K562 (cell line): ENCODE data around the gene PRPF18. TPM values are rescaled to one million over a fixed set of nuclear protein-coding genes. Genes with fewer than 3 reads are reported as not detected.

Experiments
- CHD7 ChIP-seq: fragments of 200-600 bp; sonication (generic); IDR thresholded peaks from one replicate; pipeline ENCODE4 v1.6.1; 2012; ENCODE audit warnings: mild to moderate bottlenecking, low read depth, low read length, inconsistent platforms
- MAFF ChIP-seq: IDR thresholded peaks from 2 replicates; pipeline ENCODE4 v1.6.1; 2012; ENCODE audit warnings: low read length, improper control_type of control experiment
- MAFG ChIP-seq: fragments of 450-650 bp; conservative IDR thresholded peaks from 2 replicates; pipeline ENCODE4 v1.6.1; 2016; ENCODE audit warnings: missing genetic modification characterization, missing compliant biosample characterization
- MAFK ChIP-seq: IDR thresholded peaks from 2 replicates; pipeline ENCODE4 v1.6.1; 2011; ENCODE audit warnings: low read length, improper control_type of control experiment
- OTX1 ChIP-seq: fragments of 450-650 bp; formaldehyde crosslinking; IDR thresholded peaks from 2 replicates; pipeline ENCODE4 v1.4.0; 2022; ENCODE audit warnings: mild to moderate bottlenecking
- ZNF263 ChIP-seq: sonication (generic); formaldehyde crosslinking; IDR thresholded peaks from 2 replicates; pipeline ENCODE4 v1.8.0; 2022; ENCODE audit warnings: mild to moderate bottlenecking, missing genetic modification reagents, borderline replicate concordance
- ZNF316 ChIP-seq: fragments of 450-650 bp; IDR thresholded peaks from 2 replicates; pipeline ENCODE4 v1.6.1; 2016
- polyA plus RNA-seq, 8 experiments: library from polyadenylated mRNA; depleted of rRNA in 4 of 8; stranded (reverse) in 5 of 8; unstranded in 3 of 8; fragments of >200 nt; fragmentation: Nextera tagmentation in 2 of 8; fragmentation: Illumina TruSeq in 1 of 8; extraction: Ambion mirVana in 2 of 8; extraction: Trizol in 1 of 8; gene quantifications; 2 replicates each; pipeline versions ENCODE4 v1.2.1 to v1.2.3, GENCODE V29; 2011 to 2014; ENCODE audit warnings: inconsistent platforms in 1 of 8, missing spikeins in 1 of 8
- total RNA-seq, 7 experiments: library from RNA; depleted of rRNA in 6 of 7; stranded (reverse); fragments of >200 nt in 6 of 7; fragmentation: Illumina TruSeq in 2 of 7; extraction: Trizol in 2 of 7; gene quantifications; 2 replicates each; pipeline versions ENCODE4 v1.2.1 to v1.2.3, GENCODE V29; 2011 to 2021; ENCODE audit warnings: low replicate concordance in 1 of 7

The PRPF18 gene
- total and polyA plus RNA-seq, 9 of the 15 experiments (the other 6 are each of a cell fraction or from before 2014, with no cell fraction given) = 14.0 to 30.6 (median 23.1) TPM

- no peak for TF ChIP-seq CHD7
- peak; percentile 84 for TF ChIP-seq ZNF316
- peak; percentile 71 for TF ChIP-seq MAFF
- no peak for TF ChIP-seq OTX1 (CRISPR knock-in tag)
- peak; percentile 67; the same call in 1 of the 2 replicates for TF ChIP-seq MAFG (tag)
- TF ChIP-seq ZNF263 (CRISPR knock-in tag) = no peak
- peak; percentile 63; the same call in 1 of the 2 replicates for TF ChIP-seq MAFK
- TF ChIP-seq, all 486 proteins: peak for 5
Measured at GRCh38 chr10:13612654-13613373, 26.0 kb downstream of the PRPF18 start (continued).
